Vagina (tissue), 2 donors: ENCODE results near the gene FOSL1.
A peak's percentile ranks its signal among the peaks of the same experiment; 100 is the strongest.

ENCODE experiments used
- CTCF ChIP-seq, 3 experiments: fragments of 450-650 bp in 2 of 3; fragments of 200-600 bp in 1 of 3; sonication (generic) in 1 of 3; IDR thresholded peaks; one replicate each; pipeline ENCODE4 v1.5.1; 2017 to 2019; ENCODE audit warnings: antibody characterized with exemption in 3 of 3, mild to moderate bottlenecking in 2 of 3, moderate library complexity in 2 of 3
- POLR2A ChIP-seq, 2 donors: fragments of 450-650 bp; IDR thresholded peaks; one replicate each; pipeline ENCODE4 v1.6.1; 2017; ENCODE audit warnings: antibody characterized with exemption in 2 of 2, mild to moderate bottlenecking in 2 of 2, moderate library complexity in 2 of 2
- POLR2AphosphoS5 ChIP-seq, 2 donors: sonication (generic); formaldehyde crosslinking; IDR thresholded peaks; one replicate each; pipeline ENCODE4 v1.9.0; 2017; ENCODE audit warnings: antibody characterized with exemption in 2 of 2, mild to moderate bottlenecking in 2 of 2, low read depth in 1 of 2; ENCODE audit not compliant: insufficient read depth in 1 of 2

- TF ChIP-seq CTCF (IDR thresholded peaks at IDR 0.05) (peak in 1 of 3 experiments; percentile 11), POLR2A (IDR thresholded peaks at IDR 0.05) (peak; percentile 2 to 92), POLR2AphosphoS5 (IDR thresholded peaks at IDR 0.05; ENCODE audit: insufficient read depth in 1 of 2, low read depth in 1 of 2) (peak; percentile 97 to 99)
These were observed 42.1 kb downstream of the FOSL1 start, which contains the start of gene CFL1 for GRCh38 chr11:65857853-65858680.
